Muscle layer of duodenum (tissue), 2 donors: ENCODE measurements around the gene INTS1.

Experiments
- H3K27ac ChIP-seq: one replicate; pipeline ENCODE4 v1.7.0; 2013; ENCODE audit warnings: mild to moderate bottlenecking, low read length
- H3K27me3 ChIP-seq: one replicate; pipeline ENCODE4 v1.7.0; 2013; ENCODE audit warnings: low read depth, mild to moderate bottlenecking, control low read depth, low read length
- H3K36me3 ChIP-seq, 2 donors: one replicate each; pipeline ENCODE4 v1.7.0; 2013; ENCODE audit warnings: low read length in 2 of 2, control low read depth in 1 of 2, mild to moderate bottlenecking in 1 of 2; ENCODE audit not compliant: insufficient read depth in 2 of 2, control insufficient read depth in 1 of 2
- H3K4me1 ChIP-seq, 2 donors: one replicate each; pipeline ENCODE4 v1.7.0; 2013; ENCODE audit warnings: low read length in 2 of 2, mild to moderate bottlenecking in 2 of 2, control low read depth in 1 of 2, moderate library complexity in 1 of 2; ENCODE audit not compliant: insufficient read depth in 2 of 2, control insufficient read depth in 1 of 2
- H3K4me3 ChIP-seq, 2 donors: one replicate each; pipeline ENCODE4 v1.7.0; 2013; ENCODE audit warnings: low read length in 2 of 2, low read depth in 1 of 2, mild to moderate bottlenecking in 1 of 2
- H3K9me3 ChIP-seq, 2 donors: one replicate each; pipeline ENCODE4 v1.7.0; 2013; ENCODE audit warnings: low read length in 2 of 2, control low read depth in 1 of 2, mild to moderate bottlenecking in 1 of 2; ENCODE audit not compliant: control insufficient read depth in 1 of 2
- donor health status: healthy.

The INTS1 gene

DNA sequence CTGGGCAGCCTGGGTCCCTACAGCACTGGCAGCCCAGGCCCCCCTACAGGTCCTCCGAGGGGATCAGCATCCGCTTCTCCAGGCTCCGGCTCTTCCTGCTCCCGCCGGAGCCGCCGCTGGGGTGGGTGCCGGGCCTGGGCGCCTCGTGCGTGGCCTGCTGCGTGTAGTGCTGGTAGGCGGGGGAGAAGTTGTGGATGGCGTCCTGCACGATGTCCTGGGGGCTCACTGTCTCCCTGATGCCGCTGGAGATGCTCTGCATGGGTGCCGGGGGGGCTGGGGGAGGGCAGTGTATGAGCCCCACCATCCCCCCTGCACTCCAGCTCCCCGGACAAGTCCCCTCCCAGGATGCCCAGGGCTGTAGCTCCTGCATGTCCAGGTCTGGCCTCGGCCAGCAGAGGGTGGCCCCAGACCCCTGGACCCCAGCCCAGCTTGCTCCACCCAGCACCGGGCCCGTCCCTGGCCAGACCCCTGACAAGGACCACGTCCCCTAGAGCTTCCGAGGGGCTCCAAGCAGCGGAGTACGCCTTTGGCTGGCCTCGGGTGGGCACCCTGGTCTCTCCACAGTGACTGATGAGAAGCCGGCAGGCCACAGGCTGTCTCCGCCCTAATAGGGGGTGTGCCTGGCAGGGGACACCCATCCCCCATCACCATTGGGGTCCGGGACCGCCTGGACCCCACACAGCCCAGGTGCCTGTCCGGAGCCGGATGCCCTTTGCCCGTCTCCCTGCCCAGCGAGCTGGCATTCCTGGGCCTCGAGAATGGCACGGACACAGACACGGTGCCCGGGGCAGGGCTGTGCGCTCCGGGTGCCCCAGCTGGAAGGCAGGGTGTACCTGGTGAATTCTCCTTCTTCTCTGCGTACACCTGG, 43.0 kb upstream of the INTS1 start:
- Histone ChIP-seq H3K36me3 (peaks cover 0 to 21% of the 10 kb centered on the region in 2 donors), H3K27ac (no peak overlapping the region)

GRCh38 chr7:1546274-1546908, 42.2 kb upstream of the INTS1 start:
- H3K9me3 ChIP-seq = no peaks in the 10 kb centered on the region
- H3K36me3 ChIP-seq = peaks cover 0 to 27% of the 10 kb centered on the region in 2 donors
- H3K27me3 ChIP-seq = no peaks in the 10 kb centered on the region
- no peak overlapping the region for H3K4me3 ChIP-seq
- H3K27ac ChIP-seq = no peak overlapping the region
- no peaks in the 10 kb centered on the region for H3K4me1 ChIP-seq

More for the DNA sequence above, 43.0 kb upstream of the INTS1 start:
- Histone ChIP-seq H3K9me3 (no peaks in the 10 kb centered on the region), H3K4me3 (no peak overlapping the region), H3K4me1 (no peaks in the 10 kb centered on the region), H3K27me3 (no peaks in the 10 kb centered on the region)

- no peaks in the 10 kb centered on the region for H3K27me3 ChIP-seq
- no peak overlapping the region for H3K4me3 ChIP-seq
- H3K27ac ChIP-seq = no peak overlapping the region
- H3K4me1 ChIP-seq = no peaks in the 10 kb centered on the region
- H3K9me3 ChIP-seq = no peaks in the 10 kb centered on the region
- H3K36me3 ChIP-seq = peaks cover 0 to 34% of the 10 kb centered on the region in 2 donors
Observed at GRCh38 chr7:1545417-1546246, 41.4 kb upstream of the INTS1 start.

- Histone ChIP-seq H3K36me3 (peaks cover 0 to 40% of the 10 kb centered on the region in 2 donors), H3K4me1 (no peaks in the 10 kb centered on the region), H3K27ac (no peak overlapping the region), H3K9me3 (no peaks in the 10 kb centered on the region), H3K27me3 (no peaks in the 10 kb centered on the region), H3K4me3 (no peak overlapping the region)
Observed at GRCh38 chr7:1544896-1545416, 40.8 kb upstream of the INTS1 start.

DNA sequence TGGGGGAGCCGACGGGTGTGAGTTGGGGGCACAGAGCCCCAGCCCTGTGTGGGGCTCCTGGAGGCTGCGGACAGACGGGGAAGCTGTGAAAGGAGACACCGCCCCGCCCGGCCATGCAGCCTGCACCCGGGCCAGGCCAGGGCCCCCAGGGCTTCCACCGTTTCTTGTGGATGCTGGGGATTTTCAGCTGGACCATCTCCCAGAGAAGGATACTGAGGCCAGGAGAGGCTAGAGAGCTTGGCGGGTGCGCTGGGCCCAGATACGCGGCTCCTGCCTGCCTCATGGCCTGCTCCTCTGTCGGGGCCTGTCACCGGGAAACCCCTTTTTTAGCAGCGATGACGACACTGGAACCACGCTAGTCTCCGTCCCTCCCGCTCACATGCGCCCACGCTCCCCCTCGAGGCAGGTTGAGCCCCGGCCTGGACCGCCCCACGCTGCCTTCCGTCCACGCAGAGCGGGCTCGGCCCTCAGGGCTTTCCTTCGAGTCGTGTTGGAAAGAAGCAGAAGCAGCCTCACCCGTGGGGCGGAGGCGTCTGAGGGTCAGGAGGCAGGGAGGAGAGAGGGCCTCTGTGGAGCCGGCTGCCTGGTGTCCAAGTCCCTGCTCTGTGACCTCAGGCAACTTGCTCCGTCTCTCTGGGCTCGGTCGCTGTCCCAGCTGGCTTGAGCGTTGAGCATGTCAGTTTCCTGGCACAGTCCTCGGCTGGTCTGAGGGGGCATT, 40.1 kb upstream of the INTS1 start:
- H3K27ac ChIP-seq = no peak overlapping the region
- H3K36me3 ChIP-seq = peaks cover 0 to 45% of the 10 kb centered on the region in 2 donors
- H3K27me3 ChIP-seq = no peaks in the 10 kb centered on the region

DNA sequence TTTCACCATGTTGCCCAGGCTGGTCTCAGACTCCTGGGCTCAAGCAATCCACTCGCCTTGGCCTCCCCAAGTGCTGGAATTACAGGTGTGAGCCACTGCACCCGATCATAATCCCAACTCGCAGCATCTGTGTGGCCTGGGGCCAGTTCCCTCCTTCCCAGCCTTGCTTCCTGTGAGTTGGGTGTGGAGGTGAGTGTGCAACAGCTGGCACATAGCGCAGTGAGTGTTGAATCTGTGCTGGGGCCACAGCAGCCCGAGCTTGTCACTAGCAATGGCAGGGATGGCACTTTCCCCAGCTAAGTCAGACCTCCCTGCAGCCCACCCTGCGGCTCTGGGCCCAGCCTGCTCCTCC, 39.6 kb upstream of the INTS1 start:
- H3K4me1 ChIP-seq = no peaks in the 10 kb centered on the region
- no peaks in the 10 kb centered on the region for H3K27me3 ChIP-seq
- H3K4me3 ChIP-seq = no peak overlapping the region
- no peaks in the 10 kb centered on the region for H3K9me3 ChIP-seq
- H3K36me3 ChIP-seq = peaks cover 0 to 45% of the 10 kb centered on the region in 2 donors
- H3K27ac ChIP-seq = no peak overlapping the region

More for the DNA sequence above, 40.1 kb upstream of the INTS1 start:
- Histone ChIP-seq H3K4me1 (no peaks in the 10 kb centered on the region), H3K4me3 (no peak overlapping the region), H3K9me3 (no peaks in the 10 kb centered on the region)

DNA sequence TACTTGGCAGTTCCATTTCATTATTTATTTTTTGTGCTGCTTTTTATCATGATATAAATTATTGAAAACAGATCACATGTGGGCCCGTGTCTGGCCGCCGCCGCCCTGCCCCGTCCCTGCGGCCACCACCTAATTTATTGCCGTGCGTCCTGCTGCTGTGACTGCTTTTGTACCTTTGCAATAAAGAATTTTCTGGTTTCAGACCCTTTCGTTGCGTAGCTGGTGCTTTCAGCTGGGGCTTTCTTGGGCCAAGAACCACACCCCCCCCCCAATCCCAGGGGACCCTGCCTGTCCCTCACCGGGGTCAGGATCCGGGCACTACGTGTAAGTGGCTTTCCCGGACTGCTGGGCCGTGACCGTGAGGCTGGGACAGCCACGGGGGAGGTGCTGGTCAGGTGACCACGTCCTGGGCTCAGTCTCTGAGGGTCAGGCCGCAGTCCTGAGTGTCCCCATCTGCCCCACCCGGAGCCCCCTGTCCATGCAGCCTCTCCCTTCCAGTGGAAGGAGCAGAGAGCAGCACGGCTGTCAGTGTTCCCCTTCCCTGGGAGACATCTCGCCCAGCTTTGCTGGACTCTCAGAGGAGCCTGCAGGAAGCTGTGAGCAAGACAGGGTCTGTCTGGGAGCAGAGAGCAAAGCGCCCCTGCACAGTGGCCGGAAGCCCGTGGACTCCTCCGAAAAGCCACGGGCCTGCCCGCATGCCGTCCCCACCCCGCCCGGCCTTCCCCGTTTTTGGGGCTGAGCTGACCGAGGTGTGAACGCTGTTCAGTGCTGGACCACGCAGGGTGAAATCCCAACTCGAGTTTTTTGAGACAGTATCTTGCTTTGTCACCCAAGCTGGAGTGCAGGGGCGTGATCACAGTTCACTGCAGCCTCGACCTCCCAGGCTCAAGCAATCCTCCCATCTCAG, 38.9 kb upstream of the INTS1 start:
- no peak overlapping the region for H3K27ac ChIP-seq
- H3K9me3 ChIP-seq = no peaks in the 10 kb centered on the region
- no peaks in the 10 kb centered on the region for H3K27me3 ChIP-seq
- H3K4me1 ChIP-seq = no peaks in the 10 kb centered on the region
- peaks cover 0 to 45% of the 10 kb centered on the region in 2 donors for H3K36me3 ChIP-seq
- H3K4me3 ChIP-seq = no peak overlapping the region

- Histone ChIP-seq H3K4me1 (no peaks in the 10 kb centered on the region), H3K27ac (no peak overlapping the region), H3K9me3 (no peaks in the 10 kb centered on the region), H3K36me3 (peaks cover 0 to 51% of the 10 kb centered on the region in 2 donors), H3K4me3 (no peak overlapping the region), H3K27me3 (no peaks in the 10 kb centered on the region)
Observed at GRCh38 chr7:1542329-1542728, 38.1 kb upstream of the INTS1 start.

GRCh38 chr7:1541431-1542162, 37.4 kb upstream of the INTS1 start:
- no peaks in the 10 kb centered on the region for H3K9me3 ChIP-seq
- no peak overlapping the region for H3K27ac ChIP-seq
- no peak overlapping the region for H3K4me3 ChIP-seq
- H3K36me3 ChIP-seq = peaks cover 0 to 51% of the 10 kb centered on the region in 2 donors
- peaks cover 0 to 1% of the 10 kb centered on the region in 2 donors for H3K4me1 ChIP-seq
- H3K27me3 ChIP-seq = no peaks in the 10 kb centered on the region
